Measurements from ENCODE around the gene PLA2G4B.

- TF ChIP-seq POLR2A (conservative IDR thresholded peaks at IDR 0.05) = no peak
- TF ChIP-seq CEBPB (tag; IDR thresholded peaks at IDR 0.05) = no peak
- no peak for TF ChIP-seq POLR3G (IDR thresholded peaks at IDR 0.05; ENCODE audit: extremely low read depth, insufficient read length, insufficient replicate concordance)
- no peak for TF ChIP-seq EGR1 (conservative IDR thresholded peaks at IDR 0.05)
- no peak for TF ChIP-seq SOX6 (IDR thresholded peaks at IDR 0.05)
- TF ChIP-seq LEF1 (IDR thresholded peaks at IDR 0.05) = no peak
- TF ChIP-seq TARDBP (IDR thresholded peaks at IDR 0.05) = no peak
- no peak for TF ChIP-seq JUN (IDR thresholded peaks at IDR 0.05; ENCODE audit: borderline replicate concordance, low read depth, low read length)
- TF ChIP-seq JUN (CRISPR knock-in tag; IDR thresholded peaks at IDR 0.05; ENCODE audit: borderline replicate concordance) = no peak
- TF ChIP-seq CTCF (IDR thresholded peaks at IDR 0.05 in 2 of 3, conservative IDR thresholded peaks at IDR 0.05 in 1 of 3; ENCODE audit: insufficient read depth in 2 of 3, low read depth in 1 of 3, low read length in 3 of 3) = no peak
- no peak for TF ChIP-seq EZH2 (IDR thresholded peaks at IDR 0.05; ENCODE audit: borderline replicate concordance, low read depth, low read length)
- no peak for TF ChIP-seq POLR2AphosphoS5 (IDR thresholded peaks at IDR 0.05; ENCODE audit: control insufficient read depth, insufficient read depth, low read depth, low read length)
These were observed 51.5 kb downstream of the PLA2G4B start for GRCh38 chr15:41890050-41890690.

Measured in K562 (cell line).